ENCODE measurements around the gene SLC9A7.

The SLC9A7 gene

DNA sequence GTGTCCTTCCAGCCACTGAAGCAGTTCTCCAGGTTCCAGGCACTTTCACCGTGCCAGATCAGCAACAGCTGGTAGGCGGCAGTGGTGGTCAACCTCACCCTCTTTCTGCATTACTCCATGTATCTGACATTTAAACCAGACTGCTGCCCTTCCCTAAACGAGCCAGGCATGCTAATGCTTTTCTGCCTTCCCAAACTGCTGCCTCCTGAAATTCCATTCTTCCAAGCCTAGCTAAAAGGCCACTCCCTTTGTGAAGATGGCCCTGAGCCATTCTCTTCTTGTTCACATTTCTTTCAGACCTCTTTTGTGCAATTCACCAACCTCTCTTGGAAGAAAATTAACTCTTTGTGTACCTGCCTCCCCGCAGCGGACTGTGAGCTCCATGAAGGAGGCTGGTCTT, 111.7 kb downstream of the SLC9A7 start:
- no peak for ATAC-seq

DNA sequence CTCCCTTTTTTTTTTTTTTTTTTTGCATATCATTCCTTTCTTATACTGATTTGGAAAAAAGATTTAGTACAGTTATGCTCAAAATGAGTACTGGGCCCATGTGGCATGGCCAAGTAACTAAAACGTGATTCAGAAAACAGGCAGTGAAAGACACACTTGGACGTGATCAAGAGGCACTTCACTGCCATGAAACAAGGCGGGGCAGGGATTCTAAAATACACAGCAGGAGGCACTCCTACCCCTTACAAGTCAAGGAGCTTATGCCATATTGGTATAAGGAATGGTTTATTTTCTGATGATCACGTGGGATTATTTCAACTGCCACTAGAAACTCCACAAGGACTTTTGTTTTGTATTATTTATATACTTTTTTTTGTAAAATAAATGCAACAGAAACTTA, 113.3 kb downstream of the SLC9A7 start:
- no peak for ATAC-seq

DNA sequence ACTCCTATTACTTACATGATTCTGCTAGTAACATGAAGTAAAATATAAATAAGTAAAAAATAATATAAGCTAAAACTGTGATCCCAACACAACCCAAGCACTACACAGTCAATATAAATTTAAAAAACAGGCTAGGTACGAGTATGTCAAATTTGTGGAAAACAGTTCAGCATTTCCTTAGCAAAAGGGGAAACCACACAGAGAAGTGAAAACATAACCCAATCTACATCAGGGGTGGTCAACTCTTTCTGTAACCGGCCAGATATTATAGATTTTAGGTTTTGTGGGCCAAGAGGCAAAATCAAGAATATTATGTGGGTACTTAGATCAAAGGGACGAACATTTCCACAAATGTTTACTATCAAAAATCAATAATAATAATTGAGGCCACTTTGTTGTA, 115.3 kb downstream of the SLC9A7 start:
- ATAC-seq = no peak

DNA sequence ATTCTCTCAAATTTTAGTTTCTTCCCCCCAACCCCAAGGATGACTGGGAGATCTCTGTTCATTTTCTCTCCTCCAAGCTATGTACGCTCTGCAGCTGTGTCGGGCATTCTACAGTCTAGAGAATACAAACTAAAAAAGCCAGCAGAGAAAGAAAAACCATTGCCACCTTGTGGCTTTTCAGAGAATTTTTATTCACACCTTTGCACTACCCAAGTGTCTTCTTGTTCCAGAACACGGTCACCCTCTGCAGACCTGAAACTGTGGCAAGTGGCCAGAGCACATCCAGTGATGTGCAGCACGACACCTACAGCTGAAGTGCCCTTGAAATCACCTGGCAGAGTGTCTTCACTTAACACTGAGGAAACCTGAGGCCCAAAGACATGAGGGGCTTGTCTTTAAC, 116.8 kb downstream of the SLC9A7 start:
- peak; percentile 39 to 57 for ATAC-seq

DNA sequence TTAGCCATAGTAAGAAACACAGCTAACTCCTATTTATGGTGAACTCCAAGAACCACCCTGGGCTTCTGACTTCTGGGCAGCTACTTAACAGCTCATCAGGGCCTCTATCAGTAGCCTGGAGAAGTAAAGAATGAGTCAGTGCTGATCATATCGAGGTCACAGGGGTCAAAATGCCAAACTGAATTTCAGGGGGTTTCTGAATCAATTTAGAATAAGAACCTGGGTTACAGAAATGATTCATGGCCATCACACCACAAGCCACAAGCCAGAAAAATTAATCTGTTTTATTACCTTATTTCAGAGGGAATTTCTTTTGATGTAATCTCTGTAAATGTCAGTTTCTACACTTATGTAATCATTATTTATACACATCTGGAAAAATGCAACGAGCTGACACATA, 121.0 kb downstream of the SLC9A7 start:
- peak; percentile 77 to 87 for ATAC-seq

DNA sequence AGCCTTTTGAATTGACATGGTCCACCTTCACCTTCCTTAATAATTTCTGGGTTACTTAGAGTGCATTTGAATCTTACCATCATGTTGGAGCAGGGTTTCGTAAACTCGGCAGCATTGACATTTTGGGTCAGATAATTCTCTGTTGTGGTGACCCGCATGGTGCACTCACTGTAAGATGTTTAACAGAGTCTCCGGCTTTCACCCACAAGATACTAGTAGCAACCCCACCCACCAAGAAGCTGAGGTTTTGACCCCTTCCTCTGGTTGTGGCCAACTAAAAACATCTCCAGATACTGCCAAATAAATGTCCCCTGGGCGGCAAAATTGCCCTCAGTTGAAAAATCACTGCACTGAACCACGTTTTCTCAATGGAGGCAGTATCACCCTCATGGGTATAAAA, 122.7 kb downstream of the SLC9A7 start:
- ATAC-seq = no peak

DNA sequence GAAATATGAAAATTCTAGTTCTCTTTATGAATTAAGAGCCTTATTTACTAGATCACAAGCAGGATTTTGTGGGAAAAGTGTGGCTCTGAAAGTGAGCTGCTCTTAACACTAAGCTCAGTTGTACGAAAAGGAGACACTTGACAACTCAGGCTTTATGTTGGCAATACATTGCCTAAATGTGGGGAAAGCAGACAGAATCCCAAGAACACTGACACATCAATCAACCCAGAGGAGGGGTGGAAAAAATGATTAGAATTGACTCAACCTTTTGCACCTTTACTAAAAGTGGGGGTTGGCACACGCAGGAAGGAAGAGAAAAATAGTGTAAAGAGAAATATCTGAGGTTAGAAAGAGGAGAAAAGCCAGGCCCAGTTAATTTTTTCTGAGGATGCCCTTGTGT, 123.7 kb downstream of the SLC9A7 start:
- peak; percentile 44 to 56 for ATAC-seq

DNA sequence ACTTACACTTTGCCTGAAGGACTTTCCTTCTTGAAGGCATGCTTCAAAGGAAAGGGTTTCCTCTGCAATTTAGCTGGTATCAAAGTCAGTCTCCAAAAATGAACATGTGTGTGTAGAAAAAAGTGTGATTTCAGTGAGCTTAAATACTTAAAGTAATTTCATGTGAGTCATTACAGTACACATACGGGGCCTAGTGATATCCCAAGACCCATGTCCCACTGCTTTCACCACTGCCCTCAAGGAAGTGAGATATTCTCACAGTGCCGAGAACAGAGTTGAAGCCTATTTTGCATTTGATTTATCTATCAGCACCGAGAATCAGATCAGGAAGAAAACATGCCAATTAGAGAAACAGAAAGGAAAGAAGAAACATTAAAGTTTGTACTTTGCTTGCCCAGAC, 124.3 kb downstream of the SLC9A7 start:
- peak in 1 of 2 donors; percentile 19 for ATAC-seq

DNA sequence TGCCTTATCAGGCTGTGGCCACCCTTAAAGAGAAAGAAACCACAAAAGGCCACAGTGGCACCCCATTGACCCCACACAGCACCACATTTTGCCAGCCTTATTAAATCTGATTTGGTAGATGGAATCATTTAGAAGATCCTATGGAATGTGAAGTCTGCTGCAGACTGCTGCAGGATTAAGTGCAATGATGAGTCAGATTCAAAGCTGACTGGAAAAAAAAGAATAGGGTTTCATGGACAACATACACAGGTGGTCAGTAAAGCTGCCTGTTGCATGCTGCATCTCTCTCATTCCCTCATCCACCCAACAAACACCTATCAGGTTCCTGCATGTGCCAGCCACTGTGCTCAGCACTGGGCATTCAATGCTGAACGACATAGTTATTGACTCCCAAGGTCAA, 128.8 kb downstream of the SLC9A7 start:
- no peak for ATAC-seq

DNA sequence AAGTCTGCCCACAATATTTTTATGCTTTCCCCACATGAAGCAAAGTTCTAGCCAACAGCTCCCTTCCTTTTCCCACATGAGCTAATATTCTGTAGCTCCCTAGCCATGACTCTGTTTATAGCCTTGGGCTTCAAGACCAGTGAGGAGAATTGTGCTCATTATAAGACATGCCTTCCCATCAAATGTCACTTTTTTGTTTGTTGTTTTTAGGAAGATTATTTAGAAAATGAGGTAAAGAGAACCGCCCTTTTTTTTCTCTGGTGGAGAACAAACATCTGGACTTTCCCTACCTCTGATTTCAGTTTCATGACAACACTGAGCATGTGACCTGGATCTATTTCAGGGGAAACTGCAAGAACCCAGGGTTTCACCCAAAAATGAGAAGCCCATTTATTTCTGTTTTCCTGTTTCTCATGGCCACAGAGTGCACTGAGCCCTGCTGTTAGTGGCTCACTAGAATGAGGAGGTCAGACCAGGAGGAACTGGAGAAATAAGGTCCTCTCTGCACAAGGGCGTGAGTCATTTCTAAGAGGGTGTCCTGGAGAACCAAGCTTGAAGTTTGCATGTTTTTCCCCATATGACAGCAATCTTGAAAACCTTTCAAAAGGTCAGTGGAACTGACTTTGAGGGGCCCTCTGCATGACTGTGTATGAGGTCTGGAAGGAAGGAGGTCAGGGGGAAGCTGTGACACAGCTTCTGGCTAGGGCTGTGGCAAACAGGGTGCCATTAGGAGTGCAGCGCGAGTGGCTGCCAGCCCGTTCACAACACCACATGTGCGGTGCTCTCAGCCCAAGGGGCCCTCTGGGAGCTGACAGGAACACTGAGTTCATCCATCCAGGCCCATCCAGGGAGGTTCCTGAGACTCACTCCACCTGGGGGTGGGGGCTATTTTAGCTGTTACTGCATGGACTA, 130.2 kb downstream of the SLC9A7 start:
- ATAC-seq = peak; percentile 71 to 80

DNA sequence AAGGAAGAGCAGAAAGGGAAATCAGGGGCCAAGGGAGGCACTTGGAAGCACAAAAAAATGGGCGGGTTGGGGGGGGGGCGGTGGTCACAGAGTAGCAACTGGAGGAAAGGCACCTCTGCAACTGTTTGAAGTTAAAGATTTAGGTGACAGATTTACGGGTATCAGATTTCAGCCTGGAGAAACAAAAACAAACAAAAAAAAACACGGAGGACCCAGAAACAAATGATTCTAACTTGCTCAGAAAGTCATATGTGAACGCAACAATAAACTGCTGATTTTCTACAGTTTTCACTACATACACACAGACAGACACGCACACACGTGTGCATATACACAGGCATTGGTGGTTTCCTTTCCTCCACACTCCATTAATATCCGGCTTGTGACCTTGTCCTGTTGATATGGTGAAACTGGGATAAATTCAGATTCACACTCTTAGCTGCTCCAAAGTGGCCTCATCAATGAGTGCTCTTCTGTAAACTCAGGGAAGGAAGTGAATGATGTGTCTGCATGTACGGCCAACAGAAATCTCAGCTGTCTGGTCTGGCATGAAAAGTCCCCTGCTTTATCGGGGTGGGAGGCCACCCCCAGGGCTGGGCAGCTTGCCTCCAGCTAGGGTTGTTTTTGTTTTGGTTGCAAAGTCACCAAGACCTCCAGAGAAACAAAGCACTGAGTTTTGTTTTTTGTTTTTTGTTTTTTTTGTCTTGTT, 131.1 kb downstream of the SLC9A7 start:
- ATAC-seq = peak in 1 of 2 donors; percentile 6

DNA sequence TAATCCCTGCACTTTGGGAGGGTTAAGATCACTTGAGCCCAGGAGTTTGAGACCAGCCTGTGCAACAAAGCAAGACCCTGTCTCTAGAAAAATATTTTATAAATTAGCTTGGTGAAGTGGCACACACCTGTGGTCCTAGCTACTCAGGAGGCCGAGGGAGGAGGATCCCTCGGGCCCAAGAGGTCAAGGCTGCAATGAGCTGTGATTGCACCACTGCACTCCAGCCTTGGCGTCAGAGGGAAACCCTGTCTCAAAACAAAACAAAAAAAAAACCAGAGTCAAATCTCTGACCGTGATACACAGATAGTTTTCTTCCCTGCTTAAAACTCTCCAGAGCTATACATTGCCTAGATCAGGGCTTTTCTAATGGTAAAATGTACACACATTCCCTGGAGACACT, 131.9 kb downstream of the SLC9A7 start:
- no peak for ATAC-seq

DNA sequence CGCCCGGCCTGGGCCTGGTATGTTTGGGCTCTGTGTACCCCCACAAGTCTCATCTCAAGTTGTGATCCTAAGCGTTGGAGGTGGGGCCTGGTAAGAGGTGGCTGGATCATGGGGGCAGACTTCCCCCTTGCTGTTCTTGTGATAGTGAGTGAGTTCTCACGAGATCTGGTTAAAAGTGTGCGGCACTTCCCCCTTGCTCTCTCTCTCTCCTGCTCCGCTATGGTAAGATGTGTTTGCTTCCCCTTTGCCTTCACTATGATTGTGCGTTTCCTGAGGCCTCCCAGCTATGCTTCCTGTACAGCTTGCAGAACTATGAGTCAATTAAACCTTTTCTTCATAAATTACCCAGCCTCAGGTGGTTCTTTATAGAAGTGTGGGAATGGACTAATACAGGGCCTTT, 132.4 kb downstream of the SLC9A7 start:
- peak; percentile 69 to 73 for ATAC-seq

DNA sequence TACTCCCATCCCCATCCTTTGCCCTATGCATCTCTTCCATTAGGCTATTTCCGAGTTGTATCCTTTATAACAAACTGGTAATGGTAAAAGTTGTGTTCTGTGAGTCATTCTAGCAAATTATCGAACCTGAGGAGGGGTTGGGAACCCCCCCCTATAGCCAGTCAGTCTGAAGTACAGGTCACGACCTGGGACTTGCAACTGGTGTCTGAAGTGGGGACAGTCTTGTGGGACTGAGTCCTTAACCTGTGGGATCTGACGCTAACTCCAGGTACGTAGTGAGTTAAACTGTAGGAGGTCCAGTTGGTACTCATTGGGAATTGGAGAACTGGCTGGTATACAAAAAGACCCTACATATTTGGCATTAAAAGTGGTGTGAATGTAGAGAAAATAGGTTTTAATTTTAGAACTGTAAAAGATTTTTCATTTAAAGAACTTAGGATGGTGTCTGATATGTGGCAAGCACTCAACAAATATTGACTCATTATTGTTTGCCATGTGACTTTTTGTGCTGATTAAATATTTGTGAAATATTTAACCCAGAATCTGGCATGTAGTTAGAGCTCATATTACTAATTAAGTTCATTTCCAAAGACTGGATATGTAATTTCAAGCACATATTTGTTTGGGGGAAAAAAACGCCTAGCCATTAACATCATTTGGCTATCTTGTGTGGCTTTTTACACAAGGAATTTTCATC, 134.7 kb downstream of the SLC9A7 start:
- ATAC-seq = no peak

DNA sequence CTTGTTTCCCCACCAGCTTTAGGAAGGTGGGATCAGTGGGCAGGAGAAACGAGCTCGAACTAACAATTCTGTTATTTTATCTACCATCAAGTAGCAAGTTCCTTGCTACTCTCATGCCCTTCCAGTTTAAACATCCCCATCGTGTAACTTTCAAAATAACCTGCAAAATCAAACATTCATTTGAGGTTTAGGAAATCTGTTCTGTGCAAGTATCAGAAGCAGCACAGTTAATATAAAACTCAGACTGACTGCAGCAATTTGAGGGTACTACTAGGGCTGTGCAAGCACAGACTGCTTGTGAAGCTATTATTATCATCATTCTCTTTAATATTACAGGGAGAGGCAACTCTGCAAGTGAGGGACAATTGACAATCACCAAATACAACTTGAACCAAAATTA, 137.3 kb downstream of the SLC9A7 start:
- no peak for ATAC-seq

DNA sequence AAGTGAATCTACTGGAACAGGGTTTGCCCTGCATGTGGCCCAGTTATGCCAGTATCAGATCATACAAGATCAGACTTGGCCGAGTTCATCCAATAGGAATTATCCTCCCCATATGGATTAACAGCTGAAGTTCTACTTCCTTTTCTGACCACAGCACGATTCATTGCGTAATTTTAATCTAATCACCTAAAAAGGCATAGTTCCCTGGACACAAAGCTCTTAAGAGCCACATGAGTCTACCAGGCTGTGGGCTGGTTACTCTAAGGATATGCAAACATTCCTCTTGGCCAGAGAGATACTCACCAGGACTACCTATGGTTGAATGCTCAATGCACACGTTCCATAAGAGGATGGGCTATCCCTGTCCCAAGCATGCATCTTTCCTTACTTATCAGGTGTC, 138.4 kb downstream of the SLC9A7 start:
- ATAC-seq = no peak

DNA sequence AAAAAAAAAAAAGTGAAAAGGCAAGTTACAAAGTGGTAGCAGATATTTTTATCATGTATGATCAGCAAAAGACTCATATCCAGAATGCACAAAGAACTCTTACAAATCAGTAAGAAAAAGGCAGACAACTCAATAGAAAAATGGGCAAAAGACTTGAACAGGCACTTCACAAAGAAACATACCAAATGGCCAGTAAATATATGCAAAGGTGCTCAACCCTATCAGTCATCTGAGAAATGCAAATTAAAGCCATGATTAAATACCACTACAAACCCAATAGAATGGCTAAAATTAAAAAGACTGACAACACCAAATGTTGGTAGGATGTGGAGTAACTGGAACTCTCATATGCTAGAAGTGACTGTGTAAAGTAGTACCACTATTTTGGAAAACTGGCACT, 140.0 kb downstream of the SLC9A7 start:
- no peak for ATAC-seq

DNA sequence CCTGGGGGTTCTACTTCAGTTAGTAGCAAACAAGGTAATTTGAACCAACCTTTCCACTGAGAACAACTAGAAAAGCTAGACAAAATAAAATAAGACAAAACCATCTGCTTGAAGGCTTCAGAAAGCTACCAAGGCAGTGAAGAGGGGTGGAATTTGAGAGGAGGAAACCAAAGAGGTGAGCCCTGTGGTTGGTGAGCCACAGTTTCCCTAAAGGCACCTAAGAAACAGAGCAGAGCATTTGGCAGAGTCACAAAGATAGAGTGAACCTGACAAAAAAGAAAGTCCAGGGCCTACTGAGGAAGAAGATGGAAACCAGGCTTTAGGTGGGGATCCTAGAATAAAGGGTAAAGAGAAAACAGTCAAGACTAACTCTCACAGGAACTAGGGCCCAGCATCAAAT, 141.0 kb downstream of the SLC9A7 start:
- ATAC-seq = peak; percentile 27 to 35

DNA sequence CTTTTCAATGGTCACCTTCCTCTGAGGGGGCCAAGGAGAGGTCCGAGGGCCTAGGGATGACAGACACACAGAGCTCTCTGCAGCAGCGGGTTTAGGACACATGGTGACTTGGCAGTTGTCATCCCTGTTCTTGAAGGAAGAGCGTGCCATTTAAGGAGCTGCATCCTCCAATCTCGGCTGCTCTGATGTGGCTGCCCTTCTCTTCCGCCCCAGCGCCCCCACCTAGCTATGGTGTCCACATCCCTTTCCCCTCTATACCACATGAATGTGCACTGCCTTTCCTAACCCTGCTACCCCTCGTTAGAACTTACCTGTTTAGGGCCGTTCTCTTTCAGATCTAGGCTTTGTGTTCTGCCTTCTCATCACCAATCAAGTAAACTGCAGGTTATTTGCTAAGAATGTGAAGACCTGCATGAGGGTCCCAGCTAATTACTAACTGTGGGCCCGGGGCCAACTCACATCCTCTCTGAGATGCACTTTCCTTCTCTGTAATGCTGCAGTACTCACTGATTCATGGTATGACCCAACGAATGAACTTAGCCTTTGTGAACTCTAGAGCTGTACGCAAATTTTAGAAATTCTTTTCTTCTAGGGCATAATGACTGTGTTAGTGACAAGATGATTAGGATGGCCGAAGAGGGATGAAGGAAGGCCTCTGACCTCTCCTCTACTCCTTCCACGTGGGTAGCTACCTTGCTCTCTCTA, 147.1 kb downstream of the SLC9A7 start:
- ATAC-seq = peak; percentile 41 to 51

DNA sequence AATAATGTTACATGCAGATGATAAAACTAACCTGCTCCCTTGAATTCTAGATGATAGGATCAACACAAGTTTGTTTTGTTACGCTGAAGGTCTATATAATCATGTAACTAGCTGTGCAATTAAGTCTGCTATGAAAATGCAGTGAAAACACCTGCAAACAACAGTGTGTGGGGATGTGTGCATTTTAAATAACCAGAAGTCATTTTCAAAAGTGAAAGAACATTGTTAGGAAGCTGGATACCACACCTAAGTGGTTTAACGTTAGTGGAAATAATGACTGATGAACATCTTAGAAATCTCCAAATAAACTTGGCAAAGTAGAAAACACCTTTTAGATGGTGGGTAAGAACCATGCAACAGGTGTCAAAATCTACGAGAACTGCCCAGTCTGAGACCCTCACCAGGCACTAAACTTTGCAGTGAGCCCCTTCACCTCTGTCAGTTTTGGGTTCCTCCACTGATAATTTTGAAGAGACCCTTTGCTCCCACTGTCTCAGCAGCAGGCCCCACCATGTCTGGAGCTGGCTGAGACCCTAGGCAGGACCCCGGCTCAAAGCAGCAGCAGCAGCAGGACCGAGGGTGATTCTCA, 148.8 kb downstream of the SLC9A7 start:
- peak; percentile 38 to 62 for ATAC-seq

DNA sequence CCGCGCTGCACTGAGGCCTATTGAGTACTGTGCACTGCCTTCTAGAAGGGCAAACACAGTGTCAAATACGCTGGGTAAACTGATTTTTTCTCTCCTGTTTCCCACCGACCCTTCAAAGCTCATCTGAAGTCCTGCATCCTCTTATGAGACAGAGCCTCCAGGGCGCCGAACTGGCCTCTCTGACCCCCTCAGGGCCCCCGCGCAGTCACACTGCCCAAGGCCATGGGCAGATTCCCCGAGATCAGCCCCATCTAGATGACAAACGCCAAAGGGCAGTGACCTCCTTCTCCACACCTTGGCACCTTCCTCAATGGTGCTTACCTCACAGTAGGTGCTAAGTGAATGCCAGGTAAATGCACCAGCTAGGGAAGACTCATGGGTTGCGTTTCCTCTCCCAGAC, 151.0 kb downstream of the SLC9A7 start:
- no peak for ATAC-seq

DNA sequence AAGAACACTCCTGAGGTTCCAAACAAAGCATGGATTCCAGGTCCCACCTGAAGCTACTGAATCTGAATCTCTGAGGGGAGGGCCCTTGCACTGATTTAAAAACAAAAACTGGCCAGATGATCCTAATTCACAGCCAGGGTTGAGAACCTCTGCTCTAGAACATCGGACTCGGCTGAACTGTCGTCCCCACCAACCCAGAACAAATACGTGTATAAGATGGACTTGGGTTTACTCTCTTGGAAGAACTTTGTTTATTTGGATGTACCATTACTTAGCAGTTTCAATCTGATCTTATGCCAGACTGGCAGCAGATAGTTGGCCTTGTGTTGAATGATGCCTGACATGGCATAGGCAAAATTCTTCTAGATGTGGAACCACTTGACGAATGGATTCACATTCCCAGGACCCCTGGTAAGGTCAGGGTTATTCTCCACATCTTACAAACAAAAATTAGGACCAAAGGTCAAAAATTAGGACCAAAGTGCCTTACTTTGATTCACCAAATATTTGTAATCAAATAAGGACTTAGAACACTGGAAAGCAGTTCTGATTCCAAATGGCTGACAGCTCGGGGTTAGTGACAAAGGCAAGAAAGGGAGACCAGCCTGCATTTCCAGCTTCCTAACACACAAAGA, 156.3 kb downstream of the SLC9A7 start:
- no peak for ATAC-seq

All from activated CD4-positive, CD25-positive, alpha-beta regulatory T cell treated with anti-CD3 and anti-CD28 coated beads, Interleukin-2, amount 50 U/mL, for 24 hours (primary cell).